Measurements from ENCODE around the gene TEX9. TPM values are rescaled to one million over a fixed set of nuclear protein-coding genes. Genes with fewer than 3 reads are reported as not detected.

The TEX9 gene
- total RNA-seq, 1 experiment from 2014 or later: 4.1 TPM

DNA sequence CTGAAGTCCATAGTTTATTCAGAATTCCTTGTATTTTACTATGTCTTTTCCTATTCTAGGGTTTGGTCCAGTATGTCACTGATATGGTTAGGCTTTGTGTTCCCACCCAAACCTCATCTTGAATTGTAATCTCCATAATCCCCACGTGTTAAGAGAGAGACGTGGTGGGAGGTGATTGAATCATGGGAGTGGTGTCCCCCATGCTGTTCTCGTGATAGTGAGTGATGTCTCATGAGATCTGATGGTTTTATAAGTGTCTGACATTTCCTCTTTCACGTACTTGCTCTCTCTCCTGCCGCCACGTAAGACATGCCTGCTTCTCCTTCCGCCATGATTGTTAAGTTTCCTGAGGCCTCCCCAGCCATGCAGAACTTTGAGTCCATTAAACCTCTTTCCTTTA lies 6.6 kb upstream of the TEX9 start:
- intact Hi-C loops (cut with micrococcal nuclease; ENCODE audit: unreplicated experiment): no loop called here
- no peak overlapping the region for H3K4me3 ChIP-seq (ENCODE audit: low read depth in 2 of 2, low read length in 2 of 2)
- H3K4me1 ChIP-seq (ENCODE audit: control insufficient read depth, insufficient read depth, low read length): no peaks in the 10 kb centered on the region
- H3K36me3 ChIP-seq (ENCODE audit: control insufficient read depth, insufficient read depth, low read length): no peaks in the 10 kb centered on the region
- DNase-seq (ENCODE audit: low read depth, low spot score): no peak
- no peaks in the 10 kb centered on the region for H3K27me3 ChIP-seq (ENCODE audit: control insufficient read depth, insufficient read depth, low read length)
- H3K9me3 ChIP-seq (ENCODE audit: control insufficient read depth, insufficient read depth, low read depth, low read length): no peaks in the 10 kb centered on the region
- no peak overlapping the region for H3K27ac ChIP-seq (ENCODE audit: low read length)
- CTCF ChIA-PET: no interaction called here
- POLR2A ChIA-PET: no interaction called here
- no peak for TF ChIP-seq SIN3A (IDR thresholded peaks at IDR 0.05; ENCODE audit: borderline replicate concordance, insufficient read depth, low read depth, low read length)
- no peak for TF ChIP-seq POLR2AphosphoS5 (IDR thresholded peaks at IDR 0.05; ENCODE audit: low read depth, low read length)
- TF ChIP-seq TCF7L2 (IDR thresholded peaks at IDR 0.05; ENCODE audit: low read depth, low read length): no peak
- TF ChIP-seq, protein P1, sequence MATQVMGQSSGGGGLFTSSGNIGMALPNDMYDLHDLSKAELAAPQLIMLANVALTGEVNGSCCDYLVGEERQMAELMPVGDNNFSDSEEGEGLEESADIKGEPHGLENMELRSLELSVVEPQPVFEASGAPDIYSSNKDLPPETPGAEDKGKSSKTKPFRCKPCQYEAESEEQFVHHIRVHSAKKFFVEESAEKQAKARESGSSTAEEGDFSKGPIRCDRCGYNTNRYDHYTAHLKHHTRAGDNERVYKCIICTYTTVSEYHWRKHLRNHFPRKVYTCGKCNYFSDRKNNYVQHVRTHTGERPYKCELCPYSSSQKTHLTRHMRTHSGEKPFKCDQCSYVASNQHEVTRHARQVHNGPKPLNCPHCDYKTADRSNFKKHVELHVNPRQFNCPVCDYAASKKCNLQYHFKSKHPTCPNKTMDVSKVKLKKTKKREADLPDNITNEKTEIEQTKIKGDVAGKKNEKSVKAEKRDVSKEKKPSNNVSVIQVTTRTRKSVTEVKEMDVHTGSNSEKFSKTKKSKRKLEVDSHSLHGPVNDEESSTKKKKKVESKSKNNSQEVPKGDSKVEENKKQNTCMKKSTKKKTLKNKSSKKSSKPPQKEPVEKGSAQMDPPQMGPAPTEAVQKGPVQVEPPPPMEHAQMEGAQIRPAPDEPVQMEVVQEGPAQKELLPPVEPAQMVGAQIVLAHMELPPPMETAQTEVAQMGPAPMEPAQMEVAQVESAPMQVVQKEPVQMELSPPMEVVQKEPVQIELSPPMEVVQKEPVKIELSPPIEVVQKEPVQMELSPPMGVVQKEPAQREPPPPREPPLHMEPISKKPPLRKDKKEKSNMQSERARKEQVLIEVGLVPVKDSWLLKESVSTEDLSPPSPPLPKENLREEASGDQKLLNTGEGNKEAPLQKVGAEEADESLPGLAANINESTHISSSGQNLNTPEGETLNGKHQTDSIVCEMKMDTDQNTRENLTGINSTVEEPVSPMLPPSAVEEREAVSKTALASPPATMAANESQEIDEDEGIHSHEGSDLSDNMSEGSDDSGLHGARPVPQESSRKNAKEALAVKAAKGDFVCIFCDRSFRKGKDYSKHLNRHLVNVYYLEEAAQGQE (IDR thresholded peaks at IDR 0.05; ENCODE audit: insufficient read depth in 1 of 2, low read depth in 2 of 2, low read length in 1 of 2): no peak
- TF ChIP-seq, protein P2, sequence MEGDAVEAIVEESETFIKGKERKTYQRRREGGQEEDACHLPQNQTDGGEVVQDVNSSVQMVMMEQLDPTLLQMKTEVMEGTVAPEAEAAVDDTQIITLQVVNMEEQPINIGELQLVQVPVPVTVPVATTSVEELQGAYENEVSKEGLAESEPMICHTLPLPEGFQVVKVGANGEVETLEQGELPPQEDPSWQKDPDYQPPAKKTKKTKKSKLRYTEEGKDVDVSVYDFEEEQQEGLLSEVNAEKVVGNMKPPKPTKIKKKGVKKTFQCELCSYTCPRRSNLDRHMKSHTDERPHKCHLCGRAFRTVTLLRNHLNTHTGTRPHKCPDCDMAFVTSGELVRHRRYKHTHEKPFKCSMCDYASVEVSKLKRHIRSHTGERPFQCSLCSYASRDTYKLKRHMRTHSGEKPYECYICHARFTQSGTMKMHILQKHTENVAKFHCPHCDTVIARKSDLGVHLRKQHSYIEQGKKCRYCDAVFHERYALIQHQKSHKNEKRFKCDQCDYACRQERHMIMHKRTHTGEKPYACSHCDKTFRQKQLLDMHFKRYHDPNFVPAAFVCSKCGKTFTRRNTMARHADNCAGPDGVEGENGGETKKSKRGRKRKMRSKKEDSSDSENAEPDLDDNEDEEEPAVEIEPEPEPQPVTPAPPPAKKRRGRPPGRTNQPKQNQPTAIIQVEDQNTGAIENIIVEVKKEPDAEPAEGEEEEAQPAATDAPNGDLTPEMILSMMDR (IDR thresholded peaks at IDR 0.05): no peak
- no peak for ATAC-seq
- in situ Hi-C loops (cut with HindIII; ENCODE audit: low pct_unique_long_range_greater_than_20kb, low sequenced_read_pairs): no loop called here
- BruUV-seq (replicated peaks): no TSS peak

DNA sequence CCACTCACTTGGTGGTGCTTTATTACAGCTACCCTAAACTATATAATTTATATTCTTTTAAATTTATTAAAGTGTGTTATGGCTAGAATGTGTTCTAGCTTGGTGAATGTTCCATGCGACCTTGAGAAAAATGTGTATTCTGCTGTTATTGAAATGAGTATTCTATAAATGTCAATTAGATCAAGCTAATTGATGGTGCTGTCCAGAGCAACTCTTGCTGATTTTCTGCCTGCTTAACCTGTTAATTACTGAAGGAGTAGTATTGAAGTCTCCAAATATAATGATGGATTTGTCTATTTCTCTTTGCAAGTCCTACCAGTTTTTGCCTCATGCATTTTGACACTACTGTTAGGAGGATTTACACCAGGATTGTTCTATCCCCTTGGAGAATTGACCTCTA lies 3.2 kb upstream of the TEX9 start:
- Histone ChIP-seq H3K9me3 (ENCODE audit: control insufficient read depth, insufficient read depth, low read depth, low read length) (no peaks in the 10 kb centered on the region), H3K4me3 (ENCODE audit: low read depth in 2 of 2, low read length in 2 of 2) (no peak overlapping the region), H3K27me3 (ENCODE audit: control insufficient read depth, insufficient read depth, low read length) (no peaks in the 10 kb centered on the region; the same call in 1 of the 2 replicates), H3K4me1 (ENCODE audit: control insufficient read depth, insufficient read depth, low read length) (peaks cover 6% of the 10 kb centered on the region; the same call in 1 of the 2 replicates), H3K27ac (ENCODE audit: low read length) (no peak overlapping the region), H3K36me3 (ENCODE audit: control insufficient read depth, insufficient read depth, low read length) (no peaks in the 10 kb centered on the region)
- POLR2A ChIA-PET: interaction anchor here (0.5 kb wide), 1 partner anchor 476 kb away, joined by 7 read pairs; no protein-coding TSS in a partner anchor
- intact Hi-C loops (cut with micrococcal nuclease; ENCODE audit: unreplicated experiment) (no loop called here), in situ Hi-C loops (cut with HindIII; ENCODE audit: low pct_unique_long_range_greater_than_20kb, low sequenced_read_pairs) (no loop called here)
- ATAC-seq (no peak), DNase-seq (ENCODE audit: low read depth, low spot score) (no peak)
- TF ChIP-seq, protein P1 (IDR thresholded peaks at IDR 0.05; ENCODE audit: insufficient read depth in 1 of 2, low read depth in 2 of 2, low read length in 1 of 2): no peak
- TF ChIP-seq TCF7L2 (IDR thresholded peaks at IDR 0.05; ENCODE audit: low read depth, low read length) (no peak), POLR2AphosphoS5 (IDR thresholded peaks at IDR 0.05; ENCODE audit: low read depth, low read length) (no peak), SIN3A (IDR thresholded peaks at IDR 0.05; ENCODE audit: borderline replicate concordance, insufficient read depth, low read depth, low read length) (no peak)
- TF ChIP-seq, protein P2 (IDR thresholded peaks at IDR 0.05): no peak
- CTCF ChIA-PET: no interaction called here
- BruUV-seq (replicated peaks): no TSS peak

Measured in Panc1 (cell line).